Measurements from ENCODE around the gene PPBP. TPM values are rescaled to one million over a fixed set of nuclear protein-coding genes. Genes with fewer than 3 reads are reported as not detected.

The PPBP gene
- total RNA-seq, 2 experiments from 2014 or later: not detected

Other genes starting within 250 kb of the PPBP start
- gene CXCL8, start 247.6 kb downstream of the PPBP start, total RNA-seq: under 1 TPM; 0.56 to 0.81 TPM
- gene CXCL6, start 151.5 kb downstream of the PPBP start, total RNA-seq: not detected
- gene PF4V1, start 134.9 kb downstream of the PPBP start, total RNA-seq: not detected
- not detected for gene CXCL1, start 118.8 kb downstream of the PPBP start, total RNA-seq
- gene PF4, start 6.2 kb downstream of the PPBP start, total RNA-seq: not detected
- gene CXCL5, start 10.5 kb upstream of the PPBP start, total RNA-seq: not detected
- gene CXCL3, start 50.5 kb upstream of the PPBP start, total RNA-seq: not detected
- gene CXCL2, start 111.0 kb upstream of the PPBP start, total RNA-seq: not detected
- gene MTHFD2L, start 169.9 kb upstream of the PPBP start, total RNA-seq: 1 to 10 TPM; 5.4 to 6.5 TPM